ENCODE results near the gene TEKT5.
"Not testable (repeated sequence)": the region's sequence is repeated elsewhere in the genome, so short reads cannot be mapped to it uniquely, and the experiment has no call there.

TEKT5 gene

DNA sequence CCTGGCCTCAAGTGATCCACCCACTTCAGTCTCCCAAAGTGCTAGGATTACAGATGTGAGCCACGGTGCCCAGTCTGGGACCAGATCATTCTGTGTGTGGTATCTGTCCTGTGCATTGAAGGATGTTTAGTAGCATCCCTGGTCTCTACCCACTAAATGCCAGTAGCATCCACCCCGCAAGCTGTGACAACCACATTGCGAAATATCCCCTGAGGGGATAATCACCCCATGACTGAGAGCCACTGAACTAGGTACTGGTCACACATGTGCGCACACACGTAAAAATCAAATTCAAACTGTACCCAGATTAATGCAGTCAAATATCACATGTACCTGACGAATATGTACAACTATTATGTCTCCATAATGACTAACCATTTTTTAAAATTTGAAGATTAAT, 35.8 kb downstream of the TEKT5 start:
- no peak for DNase-seq (ENCODE audit: low read depth)

DNA sequence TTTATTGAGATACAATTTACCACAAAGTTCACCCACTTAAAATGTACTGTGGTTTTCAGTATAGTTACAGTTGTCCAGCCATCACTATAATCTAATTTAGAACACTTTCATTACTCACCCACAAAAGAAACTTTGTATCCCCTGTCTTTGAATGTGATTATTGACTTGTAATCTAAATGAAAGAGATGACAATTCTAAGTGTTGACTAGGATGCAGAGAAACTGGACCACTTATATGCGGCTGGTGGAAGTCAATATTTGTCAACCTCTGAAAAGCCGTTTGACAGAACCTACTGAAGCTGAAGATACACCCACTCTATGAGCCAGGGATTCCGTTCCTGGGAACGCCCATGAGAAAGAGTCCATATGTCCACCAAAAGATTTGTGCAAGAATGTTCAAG, 36.8 kb downstream of the TEKT5 start:
- DNase-seq (ENCODE audit: low read depth), result no peak

DNA sequence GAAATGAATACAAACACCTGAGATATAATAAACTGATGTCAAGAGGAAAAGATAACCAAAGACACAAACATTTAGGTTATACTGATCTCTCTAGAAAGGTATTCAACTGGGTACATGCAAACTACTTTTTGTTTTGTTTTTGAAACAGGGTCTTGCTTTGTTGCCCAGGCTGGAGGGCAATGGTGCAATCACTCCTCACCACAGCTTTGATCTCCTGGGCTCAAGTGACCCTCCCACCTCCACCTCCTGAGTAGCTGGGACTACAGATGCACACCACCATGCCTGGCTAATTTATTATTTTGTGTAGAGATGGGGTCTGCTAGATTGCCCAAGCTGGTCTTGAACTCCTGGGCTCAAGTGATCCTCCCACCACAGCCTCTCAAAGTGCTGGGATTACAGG, 38.1 kb downstream of the TEKT5 start:
- no peak for DNase-seq (ENCODE audit: low read depth)

DNA sequence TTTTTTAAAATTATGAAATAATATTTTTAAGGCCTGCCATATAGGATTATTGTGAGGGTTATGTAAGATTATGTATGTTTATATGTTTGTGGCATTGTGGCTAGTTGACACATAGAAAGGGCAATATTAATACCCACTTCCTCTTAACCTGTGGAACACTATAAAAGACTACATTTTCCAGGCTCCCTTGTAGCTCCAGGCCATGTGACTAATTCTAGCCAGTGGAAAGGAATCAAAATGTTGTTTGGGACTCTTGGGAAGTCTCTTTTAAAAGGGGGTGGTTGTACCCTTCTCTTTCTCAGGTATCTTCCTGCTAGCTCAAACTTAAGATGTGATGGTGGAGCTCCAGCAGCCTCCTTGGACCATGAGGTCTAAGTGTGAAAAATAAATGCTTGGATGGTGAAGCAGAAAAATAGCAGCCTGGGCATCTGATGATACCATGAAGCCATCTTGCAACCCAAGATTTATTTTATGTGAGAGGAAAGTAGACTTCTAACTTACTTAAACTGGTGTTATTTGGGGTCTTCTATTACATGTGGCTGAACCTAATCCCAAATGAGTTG, 39.2 kb downstream of the TEKT5 start:
- DNase-seq (ENCODE audit: low read depth), result no peak

DNA sequence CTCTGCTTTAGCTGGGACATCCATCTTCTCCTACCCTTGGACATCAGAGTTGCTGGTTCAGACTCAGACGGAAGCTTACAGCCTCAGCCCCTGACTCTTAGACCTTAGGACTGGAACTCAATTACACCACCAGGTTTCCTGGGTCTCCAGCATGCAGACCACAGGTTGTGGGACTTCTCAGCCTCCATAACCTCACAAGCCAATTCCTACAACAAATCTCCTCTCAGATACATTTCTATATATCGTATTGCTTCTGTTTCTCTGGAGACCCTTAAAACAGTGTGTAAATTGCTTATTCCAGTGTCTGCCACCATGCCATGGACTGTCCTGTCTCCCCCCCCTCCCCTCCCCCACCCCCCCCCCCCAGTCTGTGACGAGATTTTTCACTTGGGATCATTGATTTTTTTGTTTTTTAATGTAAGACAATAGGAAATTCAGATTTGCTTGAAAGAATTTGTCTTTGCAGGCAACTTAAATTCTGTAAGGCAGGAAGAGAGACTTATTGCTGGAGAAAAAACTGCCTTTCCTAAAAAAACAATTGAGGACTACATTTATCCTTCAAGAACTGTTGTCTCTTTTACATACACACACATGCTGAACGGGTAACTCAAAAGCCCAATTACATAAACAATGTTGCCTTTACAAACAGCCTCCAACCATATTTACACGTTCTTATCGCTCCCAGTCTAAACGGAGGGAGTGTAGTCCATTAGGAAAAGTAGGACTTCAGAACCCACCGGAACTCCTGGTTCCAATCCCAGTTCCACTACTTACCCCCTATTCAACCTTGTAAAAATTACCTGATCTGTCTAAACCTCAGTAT, 39.9 kb downstream of the TEKT5 start:
- DNase-seq (ENCODE audit: low read depth), result no peak

DNA sequence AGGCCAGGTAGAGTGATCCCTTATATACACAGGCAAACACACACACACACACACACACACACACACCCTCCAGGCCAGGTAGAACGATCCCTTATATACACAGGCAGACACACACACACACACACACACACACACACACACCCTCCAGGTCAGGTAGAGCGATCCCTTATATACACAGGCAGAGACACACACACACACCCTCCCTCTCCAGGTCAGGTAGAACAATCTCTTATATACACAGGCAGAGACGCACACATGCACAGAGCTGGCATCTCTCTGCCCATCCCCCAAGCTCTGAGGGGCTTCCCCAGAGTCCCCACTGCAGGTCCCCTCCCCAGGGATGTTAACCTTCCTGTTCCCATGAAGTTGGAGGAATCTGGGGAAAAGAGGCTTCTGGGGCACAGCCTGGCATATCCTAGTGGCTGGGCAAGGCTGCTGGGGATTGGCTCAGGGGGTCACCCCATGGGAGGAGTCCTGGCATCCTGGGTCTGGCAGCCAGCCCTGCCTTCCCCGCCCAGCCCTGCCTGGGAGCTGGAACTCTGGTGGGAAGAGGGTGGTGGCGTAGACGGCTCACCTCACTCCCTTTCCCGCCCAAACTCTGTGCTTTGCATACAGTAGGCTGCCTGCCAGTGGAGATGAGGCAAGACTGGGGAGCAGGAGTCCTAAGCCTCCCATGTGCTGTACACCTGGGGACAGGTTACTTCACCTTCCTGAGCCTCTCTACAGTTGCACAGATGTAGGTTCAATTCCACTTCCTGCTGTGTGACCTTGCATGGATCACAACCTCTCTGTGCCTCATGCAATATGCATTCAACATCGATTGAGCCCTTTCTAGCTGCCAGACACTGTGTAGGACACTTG, 41.8 kb downstream of the TEKT5 start:
- no peak for DNase-seq (ENCODE audit: low read depth)

DNA sequence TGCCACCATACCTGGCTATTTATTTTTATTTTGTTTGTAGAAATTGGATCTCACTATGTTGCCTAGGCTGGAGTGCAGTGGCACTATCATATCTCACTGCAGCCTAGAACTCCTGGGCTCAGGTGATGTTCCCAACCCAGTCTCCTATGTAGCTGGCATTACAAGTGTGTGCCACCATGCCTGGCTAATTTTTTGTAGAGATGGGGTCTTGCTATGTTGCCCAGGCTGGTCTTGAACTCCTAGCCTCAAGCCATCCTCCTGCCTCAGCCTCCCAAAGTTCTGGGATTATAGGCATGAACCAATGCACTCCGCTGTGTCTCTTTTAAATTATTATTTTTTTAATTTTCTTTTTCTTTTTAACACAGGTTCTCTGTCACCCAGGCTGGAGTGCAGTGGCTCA, 45.6 kb downstream of the TEKT5 start:
- not testable (repeated sequence) for DNase-seq (ENCODE audit: low read depth)

DNA sequence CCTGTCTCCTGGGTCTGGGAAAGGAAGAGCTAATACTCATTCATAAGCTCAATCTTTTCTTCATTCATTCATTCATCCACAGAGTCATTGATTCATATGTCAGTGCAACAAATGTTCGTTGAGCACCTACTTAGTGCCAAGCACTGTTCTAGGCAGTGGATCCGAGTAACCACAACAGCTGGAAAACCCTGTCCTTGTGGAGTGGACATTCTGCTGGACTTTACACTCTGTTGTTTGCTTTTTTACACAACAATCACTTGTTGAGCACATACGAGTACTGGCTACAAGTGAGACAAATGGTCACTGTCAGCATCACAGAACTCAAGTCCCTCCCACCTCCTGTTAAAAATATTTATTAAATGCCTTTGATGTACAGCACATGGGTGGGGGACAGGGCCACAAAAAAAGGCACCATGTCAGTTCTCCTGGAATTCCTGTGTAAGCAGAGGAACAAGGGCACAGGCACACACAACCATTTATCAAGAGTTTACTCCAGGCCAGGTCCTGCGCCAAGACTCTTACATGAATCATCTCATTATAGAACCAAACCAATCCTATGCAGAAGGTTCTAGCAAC, 46.9 kb downstream of the TEKT5 start:
- no peak for DNase-seq (ENCODE audit: low read depth)

DNA sequence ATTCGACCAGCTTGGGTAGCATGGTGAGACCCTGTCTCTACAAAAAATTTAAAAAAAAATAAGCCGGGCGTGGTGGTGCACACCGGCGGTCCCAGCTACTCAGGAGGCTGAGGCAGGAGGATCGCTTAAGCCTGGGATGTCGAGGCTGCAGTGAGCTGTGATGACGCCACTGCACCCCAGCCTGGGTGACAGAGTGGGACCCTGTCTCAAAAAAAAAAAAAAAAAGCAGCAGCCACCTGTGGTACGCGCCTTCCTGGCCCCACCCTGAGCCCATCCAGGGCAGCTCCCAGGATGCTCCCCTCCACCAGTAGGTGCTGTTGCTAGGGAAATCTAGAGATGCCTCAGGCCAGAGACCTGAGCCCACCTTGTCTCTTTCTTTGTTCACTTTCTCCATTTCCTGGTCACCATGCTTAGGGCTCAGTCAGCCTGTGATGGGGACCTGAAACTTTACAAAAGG, 47.4 kb downstream of the TEKT5 start:
- DNase-seq (ENCODE audit: low read depth), result no peak

GRCh38 chr16:10646581-10647263, 48.0 kb downstream of the TEKT5 start:
- DNase-seq (ENCODE audit: low read depth), result no peak

DNA sequence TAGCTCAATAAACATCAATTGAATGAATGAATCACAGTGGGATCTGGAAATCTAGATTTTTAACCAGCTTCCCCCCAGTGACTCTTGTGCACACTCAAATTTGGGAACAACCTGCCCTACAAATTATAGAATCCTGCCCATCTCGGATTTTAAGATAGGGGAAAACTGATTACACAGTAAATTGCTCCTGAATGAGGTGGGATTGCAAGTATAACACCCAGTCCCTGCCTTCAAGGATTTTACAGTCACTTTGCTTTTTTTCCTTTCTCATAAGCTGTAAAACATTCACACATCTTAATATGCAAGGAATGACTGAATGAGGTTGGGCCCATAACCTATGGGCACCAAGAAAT, 48.5 kb downstream of the TEKT5 start:
- no peak for DNase-seq (ENCODE audit: low read depth)

- no peak for DNase-seq (ENCODE audit: low read depth)
Measured at GRCh38 chr16:10644092-10644491, 50.6 kb downstream of the TEKT5 start.

GRCh38 chr16:10642964-10643363, 51.8 kb downstream of the TEKT5 start:
- no peak for DNase-seq (ENCODE audit: low read depth)

DNA sequence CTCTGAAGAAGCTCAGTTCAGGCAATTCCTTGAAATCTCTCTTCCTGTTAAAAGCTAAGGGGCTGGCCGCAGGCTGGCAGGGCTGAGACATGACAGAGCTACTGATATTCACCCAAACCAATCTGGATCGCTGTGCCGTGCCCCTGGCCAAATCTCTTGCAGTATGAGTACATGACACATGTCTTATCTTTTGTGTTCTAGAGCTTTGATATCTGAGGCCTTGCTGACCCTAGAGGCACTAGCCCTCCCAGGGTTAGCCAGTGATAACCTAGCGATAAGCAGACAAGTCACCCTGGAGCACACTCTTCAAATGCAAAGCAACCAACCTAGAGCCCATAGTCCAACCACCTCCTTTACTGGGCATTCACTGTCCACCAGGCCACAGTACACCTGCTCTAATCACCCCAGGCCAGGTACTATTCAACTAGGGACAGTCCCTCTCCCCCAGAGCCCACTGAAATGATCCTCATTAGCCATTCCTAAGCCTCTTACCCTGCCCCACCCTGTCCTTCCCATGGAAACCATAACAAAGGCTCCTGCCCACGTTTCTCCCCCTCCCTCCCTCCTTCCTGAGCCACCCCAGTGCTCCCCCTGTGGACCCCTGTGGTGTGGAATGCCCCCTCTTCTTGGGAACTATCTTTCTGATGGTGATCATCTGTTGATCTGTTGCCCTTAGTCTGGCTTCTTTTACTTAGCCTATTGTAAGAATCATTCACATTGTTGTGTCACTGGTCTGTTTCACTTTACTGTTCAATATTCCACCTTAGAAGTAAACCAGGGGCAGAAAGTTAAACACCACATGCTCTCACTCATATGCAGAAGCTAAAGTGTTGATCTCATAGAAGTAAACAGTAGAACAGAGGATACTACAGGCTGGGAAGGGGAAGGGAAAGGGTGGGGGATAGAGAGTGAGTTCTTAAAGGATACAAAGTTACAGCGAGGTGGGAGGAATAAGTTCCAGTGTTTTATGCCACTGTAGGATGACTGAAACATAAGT, 52.5 kb downstream of the TEKT5 start:
- DNase-seq (ENCODE audit: low read depth), result no peak

GRCh38 chr16:10641555-10641952, 53.2 kb downstream of the TEKT5 start:
- DNase-seq (ENCODE audit: low read depth), result no peak

DNA sequence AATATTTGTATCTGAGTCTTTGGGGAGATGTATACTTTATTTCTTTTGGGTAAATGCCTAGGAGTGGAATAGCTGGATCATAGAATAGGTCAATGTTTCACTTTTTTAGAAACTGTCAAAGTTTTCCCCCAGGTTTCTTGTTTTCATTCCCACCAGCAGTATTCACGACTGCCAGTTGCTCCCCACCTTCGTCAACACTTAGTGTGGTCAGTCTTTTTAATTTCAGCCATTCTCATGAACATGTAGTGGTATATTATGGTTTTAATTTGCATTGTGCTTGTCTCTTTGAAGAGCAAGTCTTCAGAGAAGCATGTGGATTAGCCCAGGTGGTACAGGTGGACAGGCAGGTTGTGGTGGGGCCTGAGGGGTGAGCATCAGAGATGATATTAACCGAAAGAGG, 53.8 kb downstream of the TEKT5 start:
- no peak for DNase-seq (ENCODE audit: low read depth)

GRCh38 chr16:10638101-10638500, 56.6 kb downstream of the TEKT5 start:
- DNase-seq (ENCODE audit: low read depth), result no peak

DNA sequence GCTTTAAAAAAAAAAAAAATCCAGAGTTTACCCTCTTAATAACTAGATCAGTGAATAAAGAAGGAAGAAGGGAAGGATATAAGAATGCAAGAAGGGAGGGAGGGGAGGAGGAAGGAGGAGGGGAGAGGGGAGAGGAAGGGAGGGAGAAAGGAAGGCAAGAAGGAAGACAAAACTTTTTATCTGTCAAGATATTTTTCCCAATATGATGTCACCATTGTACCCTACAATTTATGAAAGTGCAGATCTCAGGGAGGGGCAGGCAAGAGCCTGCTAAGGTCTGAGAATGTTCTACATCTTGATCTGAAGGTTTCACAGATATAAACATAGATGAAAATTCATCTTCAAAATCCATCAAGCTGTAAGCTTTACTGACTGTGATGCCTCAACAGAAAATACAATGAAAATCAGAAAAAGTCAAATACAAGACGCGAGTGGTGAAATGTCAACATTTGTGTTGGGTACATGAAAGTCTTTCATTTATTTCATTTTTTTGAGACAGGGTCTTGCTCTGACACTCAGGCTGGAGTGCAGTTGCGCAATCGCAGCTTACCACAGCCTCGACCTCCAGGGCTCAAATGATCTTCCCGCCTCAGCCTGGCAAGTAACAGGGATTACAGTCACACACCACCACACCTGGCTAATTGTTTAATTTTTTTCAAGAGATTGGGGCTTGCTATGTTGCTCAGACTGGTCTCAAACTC, 57.2 kb downstream of the TEKT5 start:
- DNase-seq (ENCODE audit: low read depth), result no peak

GRCh38 chr16:10635365-10636021, 59.2 kb downstream of the TEKT5 start:
- DNase-seq (ENCODE audit: low read depth), result no peak

- not testable (repeated sequence) for DNase-seq (ENCODE audit: low read depth)
Measured at GRCh38 chr16:10633429-10633828, 61.3 kb downstream of the TEKT5 start.

Measured in stimulated activated CD4-positive, alpha-beta T cell treated with anti-CD3 and anti-CD28 coated beads, Interleukin-2, amount 100 ng/mL, for 4 hours (primary cell).